HFF-Myc (cell line): ENCODE measurements around the gene NTN1.

Experiments used
- DNase-seq: peaks from one replicate; pipeline ENCODE4 v3.0.0-alpha.2; 2011; ENCODE audit warnings: low read depth; ENCODE audit errors: extremely low read depth
- H3K4me3 ChIP-seq: replicated peaks from 2 replicates; pipeline ENCODE4 v1.5.1; 2011; ENCODE audit warnings: low read depth, mild to moderate bottlenecking, control low read depth, low read length
- CTCF ChIP-seq: IDR thresholded peaks from 2 replicates; pipeline ENCODE4 v1.5.1; 2012; ENCODE audit warnings: mild to moderate bottlenecking, low read depth, low read length, control low read depth; ENCODE audit errors: missing control alignments

Gene NTN1

DNA sequence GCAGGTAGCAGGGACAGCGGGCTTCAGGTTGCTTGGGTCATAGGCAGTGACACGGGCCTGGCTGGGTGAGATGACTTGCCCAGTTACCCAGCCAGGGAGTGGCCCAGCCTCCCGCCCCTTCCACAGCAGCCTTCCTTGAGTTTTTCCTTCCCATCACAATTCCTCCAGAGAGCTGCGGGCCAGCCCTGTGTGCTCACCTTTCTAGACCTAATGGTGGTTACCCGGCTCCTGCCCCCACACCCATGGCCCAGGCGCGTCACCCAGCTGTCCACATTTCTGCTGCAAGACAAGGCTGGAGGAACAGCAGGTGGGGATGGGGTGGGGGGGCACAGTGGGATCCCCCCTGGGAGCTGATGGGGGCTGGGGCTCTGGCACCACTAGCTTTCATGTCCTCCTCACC is 203.2 kb downstream of the NTN1 start:
- DNase-seq: no peak
- TF ChIP-seq CTCF: no peak
- H3K4me3 ChIP-seq: no peak overlapping the region

DNA sequence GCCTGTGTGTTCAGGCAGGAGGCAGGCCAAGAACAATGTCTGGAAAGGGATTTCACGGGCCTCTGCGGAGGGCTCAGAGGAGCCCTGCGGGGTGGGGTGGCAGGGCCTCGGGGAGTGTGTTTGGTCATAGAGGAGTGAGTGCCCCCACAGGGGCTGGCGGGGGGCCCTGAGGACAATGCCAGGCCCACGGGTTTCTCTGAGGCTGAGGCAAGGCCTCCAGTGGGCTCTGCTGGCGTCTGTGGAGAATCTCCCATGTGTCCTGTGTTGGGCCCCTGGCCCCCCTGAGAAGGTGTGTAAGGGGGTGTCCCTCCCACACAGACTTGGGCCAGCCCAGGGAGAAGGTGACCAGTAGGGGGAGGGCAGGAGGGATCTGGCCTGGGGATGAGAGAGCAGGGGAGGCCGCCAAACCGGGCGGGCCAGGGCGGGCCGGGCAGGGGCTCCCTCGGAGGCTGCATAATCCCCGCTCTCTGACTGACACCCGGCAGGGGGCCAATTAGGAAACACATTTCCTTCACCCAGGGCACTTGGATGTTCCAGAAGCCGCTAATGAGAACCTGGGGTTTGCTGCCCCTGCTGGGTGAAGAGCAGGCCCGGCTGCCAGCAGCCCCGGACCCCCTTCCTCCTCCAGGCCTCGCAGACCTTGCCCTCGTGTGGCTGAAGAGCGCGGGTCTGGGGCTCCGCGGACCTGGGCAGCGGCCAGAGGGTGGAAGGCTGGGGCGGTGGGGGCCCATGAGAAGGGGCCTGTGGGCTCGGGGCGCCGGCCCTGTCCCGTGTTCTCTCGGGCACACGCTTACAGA is 204.2 kb downstream of the NTN1 start:
- DNase-seq: no peak
- H3K4me3 ChIP-seq: no peak overlapping the region
- no peak for TF ChIP-seq CTCF

DNA sequence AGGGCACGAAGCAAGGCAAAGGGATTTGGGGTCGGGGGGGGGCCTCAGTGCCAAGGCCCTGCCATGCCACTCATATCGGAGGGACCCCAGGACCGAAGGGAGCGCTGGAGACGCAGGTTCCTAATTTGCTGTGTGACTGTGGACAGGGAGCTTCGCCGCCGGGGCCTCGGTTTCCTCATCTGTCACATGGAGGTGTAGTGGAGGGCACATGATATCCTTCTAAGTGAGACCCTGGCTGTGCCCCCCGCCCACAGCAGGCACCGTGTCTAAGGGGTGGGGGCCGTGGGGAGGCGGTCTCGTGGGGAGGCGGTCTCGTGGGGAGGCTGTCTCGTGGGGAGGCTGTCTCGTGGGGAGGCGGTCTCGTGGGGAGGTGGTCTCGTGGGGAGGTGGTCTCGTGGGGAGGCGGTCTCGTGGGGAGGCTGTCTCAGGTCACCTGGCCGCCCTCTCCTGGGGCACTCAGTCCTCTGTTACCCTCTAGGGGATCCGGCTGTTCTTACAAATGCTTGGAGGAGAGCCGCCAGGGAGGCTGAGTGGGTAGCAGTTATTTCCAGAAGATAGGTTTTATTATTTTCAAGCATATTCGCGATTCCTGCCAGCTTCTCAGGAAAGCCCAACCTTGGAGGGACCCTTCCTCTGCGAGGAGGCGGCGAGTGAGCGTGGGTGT is 205.0 kb downstream of the NTN1 start:
- no peak for DNase-seq
- no peak for TF ChIP-seq CTCF
- H3K4me3 ChIP-seq: no peak overlapping the region

DNA sequence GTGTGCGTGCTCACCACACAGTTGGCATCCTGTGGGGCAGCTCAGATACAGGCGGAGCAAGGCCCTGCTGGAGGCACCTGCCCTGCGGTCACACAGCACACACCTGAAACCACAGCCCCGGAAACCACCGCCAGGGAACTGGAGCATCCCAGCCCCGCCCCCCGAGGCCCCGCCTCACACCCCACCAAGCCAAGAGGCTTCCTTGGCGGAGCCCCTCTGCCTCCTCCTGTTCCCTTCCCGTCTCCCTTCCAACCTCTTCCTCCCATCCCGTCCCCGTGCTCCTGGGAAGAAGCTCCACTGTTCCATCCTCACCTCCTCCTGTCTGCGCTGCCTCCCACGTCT is 205.5 kb downstream of the NTN1 start:
- no peak overlapping the region for H3K4me3 ChIP-seq
- DNase-seq: no peak
- no peak for TF ChIP-seq CTCF

- no peak for DNase-seq
- TF ChIP-seq CTCF: no peak
- no peak overlapping the region for H3K4me3 ChIP-seq
Observed at GRCh38 chr17:9227819-9228407, 206.6 kb downstream of the NTN1 start.

- no peak for TF ChIP-seq CTCF
- no peak overlapping the region for H3K4me3 ChIP-seq
- no peak for DNase-seq
Observed at GRCh38 chr17:9228408-9229159, 207.3 kb downstream of the NTN1 start.
